GM19240 (cell line): Measurements from ENCODE around the gene NT5M.
A peak's percentile ranks its signal among the peaks of the same experiment; 100 is the strongest.
"Not testable (repeated sequence)": the region's sequence is repeated elsewhere in the genome, so short reads cannot be mapped to it uniquely, and the experiment has no call there.

ENCODE experiments used
- DNase-seq: peaks from one replicate; pipeline ENCODE4 v3.0.0; 2011; ENCODE audit warnings: low spot score; ENCODE audit not compliant: insufficient read length

The NT5M gene

DNA sequence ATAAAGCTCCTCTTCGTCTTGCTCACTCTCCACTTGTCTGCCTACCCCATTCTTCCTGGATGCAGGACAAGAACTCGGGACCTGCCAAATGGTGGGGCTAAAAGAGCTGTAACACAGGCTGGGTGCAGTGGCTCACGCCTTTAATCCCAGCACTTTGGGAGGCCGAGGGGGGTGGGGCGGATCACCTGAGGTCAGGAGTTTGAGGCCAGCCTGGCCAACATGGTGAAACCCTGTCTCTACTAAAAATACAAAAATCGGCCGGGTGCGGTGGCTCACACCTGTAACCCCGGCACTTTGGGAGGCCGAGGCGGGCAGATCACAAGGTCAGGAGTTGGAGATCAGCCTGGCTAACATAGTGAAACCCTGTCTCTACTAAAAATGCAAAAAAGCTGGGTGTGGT is 1.5 kb upstream of the NT5M start:
- DNase-seq: not testable (repeated sequence)

DNA sequence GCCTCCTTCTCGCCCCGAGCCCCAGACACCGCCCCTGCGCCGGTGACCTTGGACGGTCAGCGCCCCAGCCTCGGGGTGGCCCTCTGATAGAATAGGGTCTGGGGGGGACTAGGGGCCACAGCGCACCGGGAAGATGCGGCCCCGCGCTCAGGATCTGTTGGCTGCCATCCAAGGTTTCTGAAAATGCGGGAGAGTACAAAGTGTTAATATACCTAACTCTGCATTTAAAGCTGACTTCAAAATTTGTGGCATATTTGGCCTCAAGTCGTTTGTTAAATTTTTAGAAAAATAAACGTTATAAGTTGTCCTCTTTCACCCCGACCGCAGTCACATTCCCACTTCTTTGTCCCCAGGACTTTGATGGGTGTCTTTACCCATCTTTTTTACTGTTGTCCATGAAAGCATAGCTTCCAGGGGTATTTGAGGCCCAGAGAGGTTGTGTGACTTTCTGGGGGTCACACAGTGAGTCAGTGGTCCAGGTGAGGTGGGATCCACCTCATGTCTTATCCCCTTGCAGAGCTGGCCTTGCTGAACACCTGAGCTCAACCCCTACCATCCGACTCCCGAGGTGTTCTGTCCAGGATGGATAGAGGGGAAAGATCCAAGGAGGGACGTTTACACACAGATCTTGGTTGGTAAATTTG is 796 bp downstream of the NT5M start:
- DNase-seq: no peak

DNA sequence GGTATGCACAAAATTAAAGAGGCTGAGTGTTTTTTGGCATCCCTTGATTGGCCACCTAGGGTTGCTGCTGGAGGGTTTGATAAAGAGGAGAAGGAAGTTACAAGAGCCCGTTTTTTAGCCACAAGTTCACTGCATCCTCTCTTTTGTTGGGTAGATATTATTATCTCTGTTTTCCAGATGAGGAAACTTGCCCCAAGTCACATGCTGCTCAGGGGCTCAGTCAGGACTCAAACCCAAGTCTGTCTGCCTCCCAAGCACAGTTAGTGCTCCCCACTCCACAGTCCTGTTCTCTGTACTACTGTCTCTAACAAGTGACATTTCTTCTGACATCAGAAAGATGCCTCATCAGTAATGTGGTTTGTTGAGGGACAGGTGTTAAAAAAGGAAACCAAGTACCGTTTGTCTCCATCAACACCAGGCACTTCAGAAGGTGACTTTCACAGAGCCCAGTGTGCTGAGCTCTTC is 1.4 kb downstream of the NT5M start:
- no peak for DNase-seq

DNA sequence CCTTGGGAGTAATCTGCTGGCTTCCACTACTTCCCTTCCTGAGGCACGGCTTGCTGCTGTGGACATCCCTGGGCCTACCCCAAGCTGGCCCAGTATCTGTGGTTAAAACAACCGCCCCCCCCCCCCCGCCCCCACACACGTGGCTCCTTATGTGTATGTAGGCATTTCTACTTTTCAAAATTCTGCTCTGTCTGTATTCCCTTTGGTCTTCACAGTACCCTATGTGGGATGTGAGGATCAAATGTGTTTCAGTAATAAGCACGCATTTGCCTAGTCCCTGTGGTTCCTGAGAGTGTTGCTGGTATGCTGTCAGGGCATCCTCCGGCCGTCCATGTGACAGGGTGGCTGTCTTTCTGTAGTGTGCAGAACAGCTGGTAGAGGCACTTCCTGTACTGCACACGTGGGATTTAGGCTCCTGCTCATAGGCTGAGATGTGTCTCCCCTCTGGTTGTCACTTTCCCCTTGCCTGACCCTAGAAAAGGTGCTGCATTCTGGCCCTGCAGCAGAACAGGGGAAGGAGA is 2.2 kb downstream of the NT5M start:
- DNase-seq: peak; percentile 89

DNA sequence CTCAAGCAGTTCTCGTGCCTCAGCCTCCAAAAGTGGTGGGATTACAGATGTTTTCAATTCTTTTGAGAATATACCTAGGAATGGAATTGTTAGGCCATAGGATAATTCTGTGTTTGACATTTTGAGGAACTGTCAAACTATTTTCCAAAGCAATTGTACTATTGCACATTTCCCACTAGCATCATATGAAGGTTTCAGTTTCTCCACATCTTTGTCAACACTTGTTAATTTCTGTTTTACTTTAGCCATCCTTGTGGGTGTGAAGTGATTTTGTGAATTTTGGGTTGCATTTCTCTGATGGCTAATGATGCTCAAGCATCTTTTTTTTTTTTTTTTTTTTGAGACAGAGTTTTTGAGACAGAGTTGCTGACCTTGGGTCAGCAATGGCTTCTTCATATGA is 6.2 kb downstream of the NT5M start:
- DNase-seq: no peak

DNA sequence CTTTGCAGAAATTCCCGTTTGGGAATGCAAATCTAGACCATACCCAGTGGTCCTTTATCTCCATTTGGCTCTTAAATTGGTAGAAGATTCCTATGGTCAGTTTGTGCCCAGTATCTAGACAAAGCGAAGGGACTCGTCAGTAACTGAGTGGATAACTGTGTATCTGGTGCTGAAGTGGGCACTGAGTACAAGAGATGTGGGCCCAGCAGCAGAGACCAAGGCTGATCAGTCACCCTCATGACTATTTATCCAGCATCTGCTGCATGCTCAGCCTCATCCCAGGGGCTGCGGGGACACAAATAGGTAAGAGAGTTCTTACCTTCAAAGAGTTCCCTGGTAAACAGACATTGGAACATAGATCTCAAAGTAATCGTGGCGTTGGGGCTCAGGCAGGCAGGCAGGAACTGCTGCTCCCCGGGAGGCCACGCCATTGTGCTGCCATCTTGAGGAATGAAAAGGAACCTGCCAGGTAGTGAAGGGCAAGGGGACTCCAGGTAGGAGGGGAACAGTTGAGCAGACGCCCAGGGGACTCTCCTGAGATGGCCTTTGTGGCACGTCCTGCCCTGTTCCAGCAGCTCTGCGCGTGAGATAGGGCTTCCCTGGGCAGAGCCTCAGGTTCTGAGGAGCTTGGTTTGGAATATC is 10.3 kb downstream of the NT5M start:
- DNase-seq: no peak

DNA sequence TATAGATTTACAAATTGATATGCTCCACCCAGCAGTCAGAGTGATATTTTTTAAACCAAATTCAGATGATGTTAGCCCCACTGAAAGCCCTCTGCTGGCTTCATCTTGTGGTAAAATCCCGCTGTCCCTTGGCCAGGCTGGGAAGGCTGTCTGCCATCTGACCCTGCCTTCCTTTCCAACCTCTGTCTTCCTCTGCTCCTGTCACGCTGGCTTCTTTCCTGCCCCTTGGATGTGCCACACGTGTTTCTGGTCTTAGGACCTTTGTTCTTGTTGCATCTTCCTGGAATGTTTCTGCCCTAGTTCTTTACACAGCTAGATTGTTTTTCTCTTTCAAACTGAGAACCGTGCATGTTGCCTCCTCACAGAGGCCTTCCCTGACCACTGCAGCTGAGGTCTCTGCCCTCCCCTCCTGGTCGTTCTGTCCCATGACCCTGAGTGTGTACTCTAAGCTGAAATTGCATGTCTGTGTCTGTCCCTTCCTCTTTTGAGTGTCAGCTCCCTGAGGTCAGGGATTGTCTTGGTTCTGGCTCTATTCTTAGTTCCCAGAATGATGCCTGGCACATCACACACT is 11.4 kb downstream of the NT5M start:
- DNase-seq: no peak

DNA sequence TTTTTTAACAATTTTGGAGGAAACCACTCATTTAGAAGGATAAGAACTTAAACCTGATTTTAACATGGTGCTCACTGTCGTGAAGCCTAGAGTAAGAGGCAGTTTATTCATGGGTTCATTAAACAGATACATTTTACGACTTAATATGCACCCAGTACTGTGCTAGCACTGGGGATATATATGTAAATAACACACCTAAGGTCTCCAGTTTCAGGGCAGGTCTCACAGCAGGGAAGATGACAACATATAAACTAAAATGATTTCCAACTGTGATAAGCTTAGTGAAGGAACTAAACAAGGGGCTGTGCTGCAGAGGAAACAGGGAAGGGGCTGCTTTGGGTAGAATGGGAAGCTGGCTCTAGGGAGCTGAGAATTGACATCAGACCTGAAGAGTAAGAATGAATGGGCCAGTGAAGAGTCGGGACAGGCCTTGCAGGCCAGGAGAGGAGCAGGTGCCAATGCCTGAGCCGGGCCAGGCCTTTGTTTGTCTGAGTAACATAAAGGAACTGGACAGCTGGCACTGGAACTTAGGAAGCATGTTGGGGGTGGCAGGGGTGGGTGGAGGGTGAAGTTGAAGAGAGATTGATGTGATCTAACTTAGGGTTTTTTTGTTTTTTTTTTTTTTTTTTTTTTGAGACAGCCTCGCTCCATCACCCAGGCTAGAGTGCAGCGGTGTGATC is 12.1 kb downstream of the NT5M start:
- DNase-seq: no peak

DNA sequence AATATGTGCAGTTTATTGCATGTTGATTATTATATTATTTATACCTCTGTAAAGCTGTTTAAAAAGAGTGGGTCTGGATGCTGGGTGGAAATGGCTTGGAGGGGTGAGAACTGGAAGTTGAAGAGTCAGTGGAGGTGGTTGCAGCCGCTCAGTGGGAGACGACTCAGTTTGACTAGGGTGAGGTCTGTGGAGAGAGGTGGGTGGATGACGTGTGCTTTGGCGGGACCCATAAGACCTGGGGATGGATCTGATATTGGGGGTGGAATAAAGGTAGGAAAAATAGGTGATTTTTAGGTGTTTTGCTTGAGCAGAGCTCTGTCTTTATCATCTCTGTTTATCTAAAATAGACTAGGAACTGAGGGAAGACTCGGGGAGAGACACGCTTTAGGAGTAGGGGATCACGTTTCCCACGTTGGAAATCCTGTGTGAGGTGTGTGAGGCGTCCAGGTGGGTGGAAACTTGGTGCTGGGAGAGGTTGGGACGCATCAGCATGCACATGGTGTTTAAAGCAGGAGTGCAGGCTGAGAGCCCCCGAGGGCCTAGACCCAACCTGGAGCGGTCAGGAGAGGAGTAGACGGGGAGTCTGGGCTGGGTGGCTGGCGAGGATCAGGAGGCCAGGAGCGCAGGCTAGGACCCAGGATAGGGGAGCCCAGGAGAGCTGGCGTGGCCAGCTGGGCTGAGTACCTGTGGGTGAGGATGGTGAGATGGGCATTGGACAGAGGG is 17.2 kb downstream of the NT5M start:
- DNase-seq: no peak

DNA sequence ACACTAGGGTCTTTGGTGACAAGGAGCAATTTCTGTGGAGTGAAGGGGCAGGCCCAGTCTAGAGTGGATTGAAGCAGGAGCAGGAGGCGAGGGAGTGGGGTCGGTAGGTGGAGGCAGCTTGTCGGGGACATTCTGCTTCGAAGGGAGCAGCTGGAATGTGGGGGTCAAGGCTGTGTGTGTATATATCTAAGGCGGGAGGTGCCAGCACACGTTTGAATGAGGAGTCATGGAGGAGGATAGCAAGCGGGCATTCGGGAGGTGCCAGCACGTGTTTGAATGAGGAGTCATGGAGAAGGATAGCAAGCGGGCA is 17.7 kb downstream of the NT5M start:
- DNase-seq: no peak

DNA sequence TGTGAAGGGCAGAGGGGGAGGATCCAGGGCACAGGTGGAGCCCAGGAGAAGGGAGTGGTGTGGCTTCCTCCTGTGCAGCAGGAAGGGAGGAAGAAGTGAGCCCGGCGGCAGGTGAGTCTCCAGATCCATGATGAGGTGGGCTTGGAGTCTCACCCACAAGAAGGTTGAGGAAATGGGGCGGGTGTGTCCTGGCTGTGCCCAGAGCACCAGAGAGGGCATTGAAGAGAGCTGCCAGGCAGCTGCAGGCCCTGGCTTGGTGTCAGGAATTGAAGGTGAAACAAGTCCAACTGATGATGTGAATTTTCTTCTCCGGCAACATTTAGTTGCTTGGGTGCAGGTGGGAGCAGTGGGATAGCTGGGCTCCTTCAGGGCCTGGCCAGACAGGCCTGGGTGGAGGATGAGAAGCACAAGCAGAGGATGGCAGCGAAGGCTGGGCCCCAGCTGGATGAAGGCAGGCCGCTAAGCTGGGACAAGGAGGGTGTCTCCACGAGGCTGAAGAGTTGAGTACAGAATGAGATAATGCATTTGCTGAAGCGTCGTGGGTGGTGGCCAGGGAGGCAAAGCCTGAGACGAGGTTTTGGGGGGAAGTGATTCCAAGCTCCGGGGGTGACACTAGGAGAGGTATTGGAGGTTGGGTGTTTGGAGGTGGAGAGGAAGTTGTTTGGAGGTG is 18.3 kb downstream of the NT5M start:
- no peak for DNase-seq

DNA sequence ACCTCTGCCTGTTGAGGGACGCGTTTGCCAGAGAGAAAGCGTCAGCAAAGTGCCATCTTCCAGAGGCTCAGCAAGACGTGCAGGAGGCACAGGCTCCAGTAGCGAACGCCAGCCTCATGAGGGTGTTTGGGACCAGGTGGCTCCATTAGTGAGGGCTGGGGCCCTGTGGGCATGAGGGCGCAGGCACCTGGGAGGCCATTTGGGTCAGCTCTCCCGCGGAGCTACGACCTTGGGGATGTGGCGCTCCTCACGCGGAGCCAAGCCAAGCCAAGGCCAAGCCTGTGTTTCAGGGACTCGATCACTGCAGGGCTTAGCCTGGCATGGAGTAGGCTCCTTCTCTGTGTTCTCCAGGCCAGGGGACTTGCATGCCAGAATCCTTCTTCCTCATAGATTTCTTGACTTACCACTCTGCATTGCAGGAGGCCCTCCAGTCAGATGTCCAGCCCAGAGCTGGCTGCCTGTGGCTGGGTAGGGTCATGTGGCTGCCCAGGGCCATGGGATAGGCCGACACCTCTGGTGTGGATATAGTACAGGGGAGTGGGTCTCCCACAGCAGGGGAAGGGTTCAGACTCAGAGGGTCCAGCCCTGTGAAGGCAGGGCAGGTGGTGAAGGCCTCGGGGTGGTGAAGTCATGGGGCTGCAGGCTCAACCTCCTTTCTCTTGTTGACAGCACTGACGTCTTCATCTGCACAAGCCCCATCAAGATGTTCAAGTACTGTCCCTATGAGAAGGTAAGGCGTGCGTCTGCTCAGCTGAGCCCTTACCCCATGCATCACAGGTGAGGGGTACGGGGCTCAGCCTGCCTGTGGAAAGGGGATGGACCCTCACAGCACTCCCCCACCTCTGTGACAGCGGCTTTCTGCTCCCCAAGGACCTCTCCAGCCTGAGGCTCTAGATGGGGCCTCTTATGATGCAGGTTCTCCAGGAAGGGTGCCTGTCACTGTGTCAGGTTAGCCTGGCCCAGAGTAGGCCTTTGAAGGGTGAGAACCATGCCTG is 19.6 kb downstream of the NT5M start:
- no peak for DNase-seq

DNA sequence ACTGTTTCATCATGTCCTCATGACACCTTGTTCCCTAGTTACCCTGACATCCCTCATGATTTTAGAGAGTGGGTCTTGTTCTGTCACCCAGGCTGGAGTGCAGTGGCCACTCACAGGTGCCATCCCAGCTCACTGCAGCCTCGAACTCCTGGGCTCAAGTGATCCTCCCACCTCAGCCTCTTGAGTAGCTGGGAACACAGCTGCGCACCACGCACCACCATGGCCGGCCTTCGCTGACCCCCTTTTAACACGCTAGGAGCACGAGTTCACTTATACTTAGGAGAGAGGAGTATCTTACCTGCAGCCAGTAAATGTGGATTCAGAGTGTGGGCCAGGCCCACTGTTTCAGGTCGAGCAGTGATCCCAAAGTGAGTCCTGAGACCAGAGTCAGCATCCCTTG is 21.4 kb downstream of the NT5M start:
- DNase-seq: no peak

DNA sequence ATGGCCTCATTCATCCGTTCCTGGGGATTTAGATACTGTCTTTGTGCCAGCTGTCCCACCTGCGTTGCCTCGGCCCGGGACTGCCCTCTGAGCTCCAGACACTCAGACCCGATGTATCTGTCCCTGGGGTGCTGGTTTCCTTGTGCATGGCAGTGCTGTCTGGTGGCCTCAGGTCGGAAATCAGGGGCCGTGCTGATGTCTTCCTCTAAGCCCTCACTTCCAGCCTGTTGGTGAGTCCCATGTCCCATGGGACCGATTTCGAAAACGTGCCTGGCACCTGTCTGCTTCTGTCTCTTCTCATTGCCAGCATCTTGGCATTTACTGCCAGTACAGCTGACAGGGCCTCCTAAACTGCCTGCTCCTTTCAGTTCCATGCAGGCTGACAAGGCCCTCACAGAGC is 22.1 kb downstream of the NT5M start:
- DNase-seq: no peak

DNA sequence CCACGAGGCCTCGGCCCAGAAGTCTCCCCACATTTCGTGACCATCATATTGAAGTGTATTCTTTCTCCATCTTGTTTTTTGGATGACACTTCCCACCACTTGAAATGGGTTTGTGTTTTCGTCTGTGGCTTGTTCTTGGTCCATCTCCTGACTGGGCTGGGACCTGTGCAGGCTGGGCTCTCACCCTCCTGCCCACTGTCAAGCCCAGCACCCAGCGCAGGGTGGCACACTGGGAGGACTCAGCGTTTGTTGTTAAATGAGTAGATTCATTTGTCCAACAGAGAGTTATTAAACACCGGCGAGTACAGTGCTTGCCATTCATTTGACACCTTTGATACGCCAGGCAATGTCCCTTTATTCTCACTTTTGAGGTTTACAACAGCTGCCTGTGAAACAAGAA is 22.6 kb downstream of the NT5M start:
- DNase-seq: no peak

DNA sequence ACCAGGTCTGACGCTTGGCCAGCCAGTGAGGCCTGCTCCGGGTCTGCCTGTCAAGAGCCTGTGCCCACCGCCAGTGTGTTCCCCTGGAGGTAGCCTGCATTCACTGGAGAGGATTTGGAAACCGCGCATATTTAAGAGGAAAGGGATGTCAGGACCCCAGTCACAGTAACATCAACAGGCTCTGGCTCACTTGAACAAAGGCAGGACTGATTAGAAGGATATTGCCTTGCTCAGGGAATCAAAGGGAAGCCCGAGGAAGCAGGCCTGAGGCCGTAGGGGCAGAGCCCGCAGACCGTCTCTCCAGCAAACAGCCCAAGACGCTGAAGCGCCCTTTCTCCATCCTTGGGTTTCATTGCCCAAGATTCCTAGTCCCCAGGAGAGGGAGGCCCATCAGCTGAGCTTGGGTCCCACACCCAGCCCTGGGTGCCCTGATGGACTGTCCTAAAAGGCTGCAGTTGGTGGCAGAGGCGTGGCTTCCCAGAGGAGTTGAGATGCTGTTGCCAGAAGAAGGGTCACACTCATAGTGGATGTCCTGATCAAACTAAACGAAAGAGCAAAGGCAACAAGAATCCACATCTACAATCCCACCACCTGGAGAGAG is 23.2 kb downstream of the NT5M start:
- no peak for DNase-seq

DNA sequence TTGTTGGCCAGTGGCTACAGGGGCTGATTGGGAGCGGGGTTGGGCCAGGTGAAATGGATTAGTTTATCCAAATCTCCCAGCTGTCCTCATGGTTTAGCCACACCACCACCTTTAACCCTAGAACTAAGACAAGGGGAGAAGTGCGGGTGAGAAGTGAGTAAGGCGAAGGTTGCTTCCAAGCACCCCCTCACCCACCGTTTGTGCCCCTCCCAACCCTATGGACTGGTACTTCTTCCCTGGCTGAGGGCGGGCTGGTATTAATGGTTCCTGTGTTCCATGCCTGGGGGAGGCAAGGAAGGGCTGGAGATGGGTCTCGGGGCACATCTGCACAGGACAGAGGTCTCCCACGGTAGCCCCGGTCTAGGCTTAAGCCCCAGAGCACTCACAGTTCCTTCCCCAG is 25.1 kb downstream of the NT5M start:
- no peak for DNase-seq

DNA sequence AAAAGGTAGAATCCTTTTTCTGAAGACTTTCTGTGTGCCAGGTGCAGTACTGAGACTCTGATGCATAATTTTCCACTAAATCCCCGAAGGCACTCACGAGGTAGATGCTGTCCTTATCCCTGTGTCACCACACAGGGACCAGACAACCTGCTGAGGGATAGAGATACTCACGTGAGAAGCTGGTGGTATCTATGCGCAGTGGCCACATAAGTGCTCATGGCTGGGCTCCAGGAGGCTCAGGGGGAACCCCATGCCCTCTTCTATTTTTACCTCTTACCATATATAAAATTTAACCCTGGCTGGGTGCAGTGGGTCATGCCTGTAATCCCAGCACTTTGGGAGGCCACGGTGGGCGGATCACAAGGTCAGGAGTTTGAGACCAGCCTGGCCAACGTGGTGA is 38.3 kb downstream of the NT5M start:
- no peak for DNase-seq

DNA sequence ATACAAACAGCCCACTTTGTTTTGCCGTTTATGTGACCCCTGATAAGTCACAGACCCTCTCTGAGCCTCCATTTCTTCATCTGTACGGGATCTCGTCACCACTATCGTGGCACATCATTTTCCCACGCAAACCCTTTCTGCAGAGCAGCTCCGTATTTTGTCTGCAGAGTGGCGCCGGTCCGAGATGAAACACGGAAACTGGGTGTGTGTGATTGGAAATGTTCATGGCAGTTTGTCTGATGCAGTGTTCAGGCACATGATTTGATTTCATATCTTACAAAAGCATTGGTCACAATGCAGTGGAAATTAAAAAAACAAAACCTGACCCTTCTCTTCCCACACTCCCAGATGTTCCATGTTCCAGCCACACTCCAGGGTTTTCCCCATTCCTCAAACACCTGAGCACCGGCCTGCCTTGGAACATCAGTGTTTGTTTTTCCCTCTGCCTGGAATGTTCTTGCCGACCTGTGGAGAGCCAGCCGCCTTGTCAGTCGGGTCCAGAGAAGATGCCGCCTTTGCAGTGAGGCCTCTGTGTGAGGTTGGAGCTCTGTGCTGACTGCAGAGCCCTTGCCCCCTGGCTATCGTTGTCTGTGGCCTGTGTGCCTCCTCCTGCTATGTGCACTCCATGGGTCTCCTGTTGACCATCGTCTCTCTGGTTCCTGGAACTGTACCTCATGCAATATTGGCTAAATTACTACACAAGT is 39.2 kb downstream of the NT5M start:
- no peak for DNase-seq
